Measurements from ENCODE around the gene NIPA2.

NIPA2 gene

GRCh38 chr15:22855791-22856190, 17.3 kb downstream of the NIPA2 start:
- no peaks in the 10 kb centered on the region for H3K27me3 ChIP-seq (replicated peaks)
- H3K4me3 ChIP-seq (ENCODE audit: low read depth, low read length), result no peak overlapping the region
- H3K27ac ChIP-seq, result no peak overlapping the region
- peaks cover 36% of the 10 kb centered on the region for H3K36me3 ChIP-seq (replicated peaks)
- TF ChIP-seq CTCF (IDR thresholded peaks at IDR 0.05; ENCODE audit: low read depth, low read length, missing control alignments), result no peak
- in situ Hi-C loops (cut with HindIII; ENCODE audit: low pct_ligation_motif_present, low sequenced_read_pairs), result no loop called here
- no peak for DNase-seq

GRCh38 chr15:22856659-22857058, 18.2 kb downstream of the NIPA2 start:
- H3K27me3 ChIP-seq (replicated peaks), result no peaks in the 10 kb centered on the region
- peaks cover 40% of the 10 kb centered on the region for H3K36me3 ChIP-seq (replicated peaks)
- no peak for DNase-seq
- H3K4me3 ChIP-seq (ENCODE audit: low read depth, low read length), result no peak overlapping the region
- in situ Hi-C loops (cut with HindIII; ENCODE audit: low pct_ligation_motif_present, low sequenced_read_pairs), result no loop called here
- no peak overlapping the region for H3K27ac ChIP-seq
- no peak for TF ChIP-seq CTCF (IDR thresholded peaks at IDR 0.05; ENCODE audit: low read depth, low read length, missing control alignments)

- DNase-seq, result no peak
- H3K27me3 ChIP-seq (replicated peaks), result no peaks in the 10 kb centered on the region
- in situ Hi-C loops (cut with HindIII; ENCODE audit: low pct_ligation_motif_present, low sequenced_read_pairs), result no loop called here
- peaks cover 28% of the 10 kb centered on the region for H3K36me3 ChIP-seq (replicated peaks)
- H3K4me3 ChIP-seq (ENCODE audit: low read depth, low read length), result no peak overlapping the region
- no peak overlapping the region for H3K27ac ChIP-seq
- no peak for TF ChIP-seq CTCF (IDR thresholded peaks at IDR 0.05; ENCODE audit: low read depth, low read length, missing control alignments)
Measured at GRCh38 chr15:22861161-22861560, 22.7 kb downstream of the NIPA2 start.

- no peak for DNase-seq
- Histone ChIP-seq H3K27ac (no peak overlapping the region), H3K36me3 (replicated peaks) (peaks cover 36% of the 10 kb centered on the region), H3K4me3 (ENCODE audit: low read depth, low read length) (no peak overlapping the region), H3K27me3 (replicated peaks) (no peaks in the 10 kb centered on the region)
- in situ Hi-C loops (cut with HindIII; ENCODE audit: low pct_ligation_motif_present, low sequenced_read_pairs), result no loop called here
- TF ChIP-seq CTCF (IDR thresholded peaks at IDR 0.05; ENCODE audit: low read depth, low read length, missing control alignments), result no peak
Measured at GRCh38 chr15:22863356-22863755, 24.9 kb downstream of the NIPA2 start.

GRCh38 chr15:22866079-22866478, 27.6 kb downstream of the NIPA2 start:
- no peaks in the 10 kb centered on the region for H3K27me3 ChIP-seq (replicated peaks)
- H3K4me3 ChIP-seq (ENCODE audit: low read depth, low read length), result no peak overlapping the region
- in situ Hi-C loops (cut with HindIII; ENCODE audit: low pct_ligation_motif_present, low sequenced_read_pairs), result no loop called here
- H3K27ac ChIP-seq, result no peak overlapping the region
- TF ChIP-seq CTCF (IDR thresholded peaks at IDR 0.05; ENCODE audit: low read depth, low read length, missing control alignments), result no peak
- DNase-seq, result peak; percentile 74
- H3K36me3 ChIP-seq (replicated peaks), result peaks cover 38% of the 10 kb centered on the region

- no peak for DNase-seq
- Histone ChIP-seq H3K27me3 (replicated peaks) (no peaks in the 10 kb centered on the region), H3K27ac (no peak overlapping the region), H3K4me3 (ENCODE audit: low read depth, low read length) (no peak overlapping the region), H3K36me3 (replicated peaks) (peaks cover 51% of the 10 kb centered on the region)
- TF ChIP-seq CTCF (IDR thresholded peaks at IDR 0.05; ENCODE audit: low read depth, low read length, missing control alignments), result no peak
- in situ Hi-C loops (cut with HindIII; ENCODE audit: low pct_ligation_motif_present, low sequenced_read_pairs), result no loop called here
Measured at GRCh38 chr15:22867886-22868285, 29.4 kb downstream of the NIPA2 start.
